ENCODE data around the gene ZNF768. TPM values are rescaled to one million over a fixed set of nuclear protein-coding genes. Genes with fewer than 3 reads are reported as not detected.

Gene ZNF768
- total and polyA plus RNA-seq, 2 of the 13 experiments (the other 11 are each of a cell fraction or from before 2014, with no cell fraction given): 26.7 to 34.4 TPM

DNA sequence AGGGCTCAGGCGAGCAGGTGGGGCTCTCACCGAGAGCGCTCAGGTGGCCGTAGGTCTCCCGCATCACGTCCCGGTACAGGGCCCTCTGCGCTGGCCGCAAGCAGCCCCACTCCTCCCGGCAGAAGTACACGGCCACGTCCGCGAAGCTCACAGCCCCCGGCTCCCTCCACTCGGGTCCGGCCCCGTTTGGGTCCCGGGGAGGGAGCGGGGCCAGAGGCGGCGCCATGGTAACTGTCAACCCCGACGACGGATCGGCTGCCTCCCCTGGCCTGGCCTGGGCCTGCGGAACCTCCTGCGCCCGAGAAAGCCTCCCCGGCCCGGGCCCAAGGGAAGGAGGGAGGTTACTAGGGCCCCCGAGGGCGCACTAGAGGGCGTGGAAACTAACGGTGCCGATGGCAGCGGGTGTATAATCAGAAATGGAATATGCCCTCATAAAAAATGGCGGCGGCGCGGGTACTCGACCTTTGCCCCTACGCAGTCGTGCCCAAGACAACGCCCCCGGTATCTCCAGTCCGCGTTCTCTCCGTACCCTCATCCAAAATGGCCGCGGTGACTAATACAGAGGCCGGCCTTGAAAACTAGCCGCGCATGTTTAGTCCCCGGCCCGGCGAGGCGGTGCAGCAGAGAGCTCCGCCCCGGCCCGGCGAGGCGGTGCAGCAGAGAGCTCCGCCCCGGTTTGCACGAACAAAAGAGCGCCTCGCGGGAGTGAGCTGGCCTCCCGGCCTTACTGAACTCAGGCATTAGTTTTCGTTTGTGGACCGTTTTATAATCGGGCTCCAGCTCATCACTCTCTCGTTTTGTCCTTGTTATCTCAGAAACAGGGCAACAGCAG, 31.8 kb upstream of the ZNF768 start, which contains the start of gene ZNF764 (continued):
- TF ChIP-seq ZNF761 (CRISPR knock-in tag; conservative IDR thresholded peaks at IDR 0.05): peak; percentile 82; the same call in 1 of the 2 replicates
- TF ChIP-seq MYNN (CRISPR knock-in tag; IDR thresholded peaks at IDR 0.05; ENCODE audit: low read depth): no peak
- TF ChIP-seq, protein P1, sequence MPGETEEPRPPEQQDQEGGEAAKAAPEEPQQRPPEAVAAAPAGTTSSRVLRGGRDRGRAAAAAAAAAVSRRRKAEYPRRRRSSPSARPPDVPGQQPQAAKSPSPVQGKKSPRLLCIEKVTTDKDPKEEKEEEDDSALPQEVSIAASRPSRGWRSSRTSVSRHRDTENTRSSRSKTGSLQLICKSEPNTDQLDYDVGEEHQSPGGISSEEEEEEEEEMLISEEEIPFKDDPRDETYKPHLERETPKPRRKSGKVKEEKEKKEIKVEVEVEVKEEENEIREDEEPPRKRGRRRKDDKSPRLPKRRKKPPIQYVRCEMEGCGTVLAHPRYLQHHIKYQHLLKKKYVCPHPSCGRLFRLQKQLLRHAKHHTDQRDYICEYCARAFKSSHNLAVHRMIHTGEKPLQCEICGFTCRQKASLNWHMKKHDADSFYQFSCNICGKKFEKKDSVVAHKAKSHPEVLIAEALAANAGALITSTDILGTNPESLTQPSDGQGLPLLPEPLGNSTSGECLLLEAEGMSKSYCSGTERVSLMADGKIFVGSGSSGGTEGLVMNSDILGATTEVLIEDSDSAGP (CRISPR knock-in tag; IDR thresholded peaks at IDR 0.05; ENCODE audit: borderline replicate concordance): peak; percentile 81; the same call in 1 of the 2 replicates
- TF ChIP-seq ZSCAN29 (CRISPR knock-in tag; conservative IDR thresholded peaks at IDR 0.05): peak; percentile 63; the same call in 1 of the 2 replicates
- TF ChIP-seq ZNF484 (CRISPR knock-in tag; IDR thresholded peaks at IDR 0.05; ENCODE audit: borderline replicate concordance, low read depth): peak; percentile 52; the same call in 1 of the 2 replicates
- no peak for TF ChIP-seq CENPT (CRISPR knock-in tag; IDR thresholded peaks at IDR 0.05; ENCODE audit: low read depth)
- no peak; the same call in 1 of the 2 replicates for TF ChIP-seq ZFP1 (CRISPR knock-in tag; IDR thresholded peaks at IDR 0.05)
- 0 out of 2 replicates have a peak, but pooled peaks have one; percentile 50 for TF ChIP-seq CC2D1A (CRISPR knock-in tag; IDR thresholded peaks at IDR 0.05)
- TF ChIP-seq ZC3H13 (CRISPR knock-in tag; IDR thresholded peaks at IDR 0.05): peak; percentile 81; the same call in 1 of the 2 replicates
- TF ChIP-seq, protein P2, sequence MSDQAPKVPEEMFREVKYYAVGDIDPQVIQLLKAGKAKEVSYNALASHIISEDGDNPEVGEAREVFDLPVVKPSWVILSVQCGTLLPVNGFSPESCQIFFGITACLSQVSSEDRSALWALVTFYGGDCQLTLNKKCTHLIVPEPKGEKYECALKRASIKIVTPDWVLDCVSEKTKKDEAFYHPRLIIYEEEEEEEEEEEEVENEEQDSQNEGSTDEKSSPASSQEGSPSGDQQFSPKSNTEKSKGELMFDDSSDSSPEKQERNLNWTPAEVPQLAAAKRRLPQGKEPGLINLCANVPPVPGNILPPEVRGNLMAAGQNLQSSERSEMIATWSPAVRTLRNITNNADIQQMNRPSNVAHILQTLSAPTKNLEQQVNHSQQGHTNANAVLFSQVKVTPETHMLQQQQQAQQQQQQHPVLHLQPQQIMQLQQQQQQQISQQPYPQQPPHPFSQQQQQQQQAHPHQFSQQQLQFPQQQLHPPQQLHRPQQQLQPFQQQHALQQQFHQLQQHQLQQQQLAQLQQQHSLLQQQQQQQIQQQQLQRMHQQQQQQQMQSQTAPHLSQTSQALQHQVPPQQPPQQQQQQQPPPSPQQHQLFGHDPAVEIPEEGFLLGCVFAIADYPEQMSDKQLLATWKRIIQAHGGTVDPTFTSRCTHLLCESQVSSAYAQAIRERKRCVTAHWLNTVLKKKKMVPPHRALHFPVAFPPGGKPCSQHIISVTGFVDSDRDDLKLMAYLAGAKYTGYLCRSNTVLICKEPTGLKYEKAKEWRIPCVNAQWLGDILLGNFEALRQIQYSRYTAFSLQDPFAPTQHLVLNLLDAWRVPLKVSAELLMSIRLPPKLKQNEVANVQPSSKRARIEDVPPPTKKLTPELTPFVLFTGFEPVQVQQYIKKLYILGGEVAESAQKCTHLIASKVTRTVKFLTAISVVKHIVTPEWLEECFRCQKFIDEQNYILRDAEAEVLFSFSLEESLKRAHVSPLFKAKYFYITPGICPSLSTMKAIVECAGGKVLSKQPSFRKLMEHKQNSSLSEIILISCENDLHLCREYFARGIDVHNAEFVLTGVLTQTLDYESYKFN (CRISPR knock-in tag; conservative IDR thresholded peaks at IDR 0.05): peak; percentile 72
- TF ChIP-seq MTA3 (CRISPR knock-in tag; IDR thresholded peaks at IDR 0.05): 0 out of 2 replicates have a peak, but pooled peaks have one; percentile 62
- no peak for TF ChIP-seq SNRNP70 (IDR thresholded peaks at IDR 0.05; ENCODE audit: low read depth, low read length)
- TF ChIP-seq KLF11 (CRISPR knock-in tag; IDR thresholded peaks at IDR 0.05): peak; percentile 90; the same call in 1 of the 2 replicates
- no peak for TF ChIP-seq CCAR2 (optimal IDR thresholded peaks at IDR 0.05; ENCODE audit: low read depth, low read length)
- TF ChIP-seq ZNF747 (CRISPR knock-in tag; IDR thresholded peaks at IDR 0.05; ENCODE audit: borderline replicate concordance): no peak
- TF ChIP-seq KLF6 (CRISPR knock-in tag; IDR thresholded peaks at IDR 0.05): peak; percentile 52; the same call in 1 of the 2 replicates
- TF ChIP-seq MAF1 (CRISPR knock-in tag; IDR thresholded peaks at IDR 0.05; ENCODE audit: borderline replicate concordance): peak; percentile 21; the same call in 1 of the 2 replicates
- TF ChIP-seq, protein P3, sequence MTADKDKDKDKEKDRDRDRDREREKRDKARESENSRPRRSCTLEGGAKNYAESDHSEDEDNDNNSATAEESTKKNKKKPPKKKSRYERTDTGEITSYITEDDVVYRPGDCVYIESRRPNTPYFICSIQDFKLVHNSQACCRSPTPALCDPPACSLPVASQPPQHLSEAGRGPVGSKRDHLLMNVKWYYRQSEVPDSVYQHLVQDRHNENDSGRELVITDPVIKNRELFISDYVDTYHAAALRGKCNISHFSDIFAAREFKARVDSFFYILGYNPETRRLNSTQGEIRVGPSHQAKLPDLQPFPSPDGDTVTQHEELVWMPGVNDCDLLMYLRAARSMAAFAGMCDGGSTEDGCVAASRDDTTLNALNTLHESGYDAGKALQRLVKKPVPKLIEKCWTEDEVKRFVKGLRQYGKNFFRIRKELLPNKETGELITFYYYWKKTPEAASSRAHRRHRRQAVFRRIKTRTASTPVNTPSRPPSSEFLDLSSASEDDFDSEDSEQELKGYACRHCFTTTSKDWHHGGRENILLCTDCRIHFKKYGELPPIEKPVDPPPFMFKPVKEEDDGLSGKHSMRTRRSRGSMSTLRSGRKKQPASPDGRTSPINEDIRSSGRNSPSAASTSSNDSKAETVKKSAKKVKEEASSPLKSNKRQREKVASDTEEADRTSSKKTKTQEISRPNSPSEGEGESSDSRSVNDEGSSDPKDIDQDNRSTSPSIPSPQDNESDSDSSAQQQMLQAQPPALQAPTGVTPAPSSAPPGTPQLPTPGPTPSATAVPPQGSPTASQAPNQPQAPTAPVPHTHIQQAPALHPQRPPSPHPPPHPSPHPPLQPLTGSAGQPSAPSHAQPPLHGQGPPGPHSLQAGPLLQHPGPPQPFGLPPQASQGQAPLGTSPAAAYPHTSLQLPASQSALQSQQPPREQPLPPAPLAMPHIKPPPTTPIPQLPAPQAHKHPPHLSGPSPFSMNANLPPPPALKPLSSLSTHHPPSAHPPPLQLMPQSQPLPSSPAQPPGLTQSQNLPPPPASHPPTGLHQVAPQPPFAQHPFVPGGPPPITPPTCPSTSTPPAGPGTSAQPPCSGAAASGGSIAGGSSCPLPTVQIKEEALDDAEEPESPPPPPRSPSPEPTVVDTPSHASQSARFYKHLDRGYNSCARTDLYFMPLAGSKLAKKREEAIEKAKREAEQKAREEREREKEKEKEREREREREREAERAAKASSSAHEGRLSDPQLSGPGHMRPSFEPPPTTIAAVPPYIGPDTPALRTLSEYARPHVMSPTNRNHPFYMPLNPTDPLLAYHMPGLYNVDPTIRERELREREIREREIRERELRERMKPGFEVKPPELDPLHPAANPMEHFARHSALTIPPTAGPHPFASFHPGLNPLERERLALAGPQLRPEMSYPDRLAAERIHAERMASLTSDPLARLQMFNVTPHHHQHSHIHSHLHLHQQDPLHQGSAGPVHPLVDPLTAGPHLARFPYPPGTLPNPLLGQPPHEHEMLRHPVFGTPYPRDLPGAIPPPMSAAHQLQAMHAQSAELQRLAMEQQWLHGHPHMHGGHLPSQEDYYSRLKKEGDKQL (CRISPR knock-in tag; IDR thresholded peaks at IDR 0.05; ENCODE audit: low read depth): no peak; the same call in 1 of the 2 replicates

Data from HepG2 (cell line).